ENCODE results near the gene SULT4A1. TPM values are rescaled to one million over a fixed set of nuclear protein-coding genes. Genes with fewer than 3 reads are reported as not detected.

SULT4A1 gene
- total and polyA plus RNA-seq, 9 of the 15 experiments (the other 6 are each of a cell fraction or from before 2014, with no cell fraction given) = 0.03 to 0.20 (median 0.09) TPM; not detected in 3

- H3K79me2 ChIP-seq (ENCODE audit: control insufficient read depth, insufficient read depth, low read length) = no peaks in the 10 kb centered on the region
- no peak for ATAC-seq
- H3K4me3 ChIP-seq = no peak overlapping the region
- H3K9me3 ChIP-seq (replicated peaks; ENCODE audit: control insufficient read depth, insufficient read depth, low read depth, low read length) = no peaks in the 10 kb centered on the region
- TF ChIP-seq ZNF695 (CRISPR knock-in tag; IDR thresholded peaks at IDR 0.05) (no peak), ILF3 (IDR thresholded peaks at IDR 0.05; ENCODE audit: borderline replicate concordance) (no peak), RBM14 (IDR thresholded peaks at IDR 0.05; ENCODE audit: borderline replicate concordance, insufficient read depth, low read depth, low read length) (no peak), CEBPZ (IDR thresholded peaks at IDR 0.05; ENCODE audit: borderline replicate concordance, low read depth, low read length) (no peak), BRF1 (IDR thresholded peaks at IDR 0.05; ENCODE audit: borderline replicate concordance, extremely low read depth, insufficient read length) (no peak), POLR2H (tag; IDR thresholded peaks at IDR 0.05; ENCODE audit: low read depth) (no peak), FOXA3 (CRISPR knock-in tag; conservative IDR thresholded peaks at IDR 0.05 in 1 of 2, IDR thresholded peaks at IDR 0.05 in 1 of 2) (no peak), ZNF274 (IDR thresholded peaks at IDR 0.05; ENCODE audit: borderline replicate concordance, low read depth, low read length) (no peak), ILK (tag; IDR thresholded peaks at IDR 0.05; ENCODE audit: borderline replicate concordance, low read depth) (no peak), ESRRA (IDR thresholded peaks at IDR 0.05; ENCODE audit: borderline replicate concordance, low read depth) (no peak), ZNF347 (CRISPR knock-in tag; IDR thresholded peaks at IDR 0.05; ENCODE audit: low read depth) (no peak), RBFOX2 (IDR thresholded peaks at IDR 0.05; ENCODE audit: low read depth, low read length) (no peak), HSF4 (CRISPR knock-in tag; IDR thresholded peaks at IDR 0.05; ENCODE audit: borderline replicate concordance) (no peak), NFATC3 (IDR thresholded peaks at IDR 0.05) (no peak), ZNF76 (CRISPR knock-in tag; IDR thresholded peaks at IDR 0.05; ENCODE audit: borderline replicate concordance) (no peak), SIN3B (IDR thresholded peaks at IDR 0.05; ENCODE audit: low read depth) (no peak), CBFA2T3 (IDR thresholded peaks at IDR 0.05) (no peak), CREBBP (IDR thresholded peaks at IDR 0.05; ENCODE audit: low read depth, low read length) (no peak), ARHGAP35 (IDR thresholded peaks at IDR 0.05; ENCODE audit: partially characterized antibody) (no peak)
- no TSS peak for BruUV-seq (replicated peaks)
- no peak overlapping the region for H3K27ac ChIP-seq (ENCODE audit: extremely low read depth, low read depth, low read length)
- in situ Hi-C loops (cut with MboI) = no loop called here
- no peaks in the 10 kb centered on the region for H3K36me3 ChIP-seq (ENCODE audit: control insufficient read depth, insufficient read depth, low read length)
- no peak for DNase-seq (ENCODE audit: extremely low read depth in 1 of 4, low spot score in 3 of 4)
- no peaks in the 10 kb centered on the region for H3K9me1 ChIP-seq (ENCODE audit: control insufficient read depth, insufficient read depth, low read length)
- no peaks in the 10 kb centered on the region; a peak in 1 of 5 replicates for H3K4me1 ChIP-seq (replicated peaks in 1 of 2; ENCODE audit: control insufficient read depth in 2 of 2, insufficient read depth in 2 of 2, low read length in 2 of 2)
- H3K27me3 ChIP-seq (ENCODE audit: control insufficient read depth in 2 of 2, insufficient read depth in 2 of 2, low read length in 2 of 2) = peaks cover 0 to 36% of the 10 kb centered on the region in 2 experiments; a peak in 4 of 5 replicates
- POLR2A ChIA-PET = no interaction called here
- no peak overlapping the region for H3K9ac ChIP-seq (ENCODE audit: insufficient read depth in 1 of 2, low read depth in 2 of 2, low read length in 2 of 2)
- no peak overlapping the region for H3K4me2 ChIP-seq (ENCODE audit: insufficient read depth, low read length)
- no peaks in the 10 kb centered on the region; the same call in 1 of the 2 replicates for H4K20me1 ChIP-seq (replicated peaks; ENCODE audit: control insufficient read depth, insufficient read depth, low read length)
- H2AFZ ChIP-seq (ENCODE audit: low read depth, low read length) = no peak overlapping the region
- intact Hi-C loops (cut with micrococcal nuclease) = no loop called here
- WGBS (ENCODE audit: insufficient coverage, low coverage, missing lambda C conversion rate) = 3% methylated on average over 7 of the region's 18 CpGs
- no peak for FAIRE-seq
- CTCF ChIA-PET (ENCODE audit: low intra/inter-chr PET ratio) = no interaction called here
Observed at GRCh38 chr22:43832393-43833265, 29.7 kb downstream of the SULT4A1 start.
